Vagina (tissue), 2 donors: ENCODE results near the gene OSBPL1A.

Source experiments
- POLR2A ChIP-seq, 2 donors: fragments of 450-650 bp; IDR thresholded peaks; one replicate each; pipeline ENCODE4 v1.6.1; 2017; ENCODE audit warnings: antibody characterized with exemption in 2 of 2, mild to moderate bottlenecking in 2 of 2, moderate library complexity in 2 of 2
- POLR2AphosphoS5 ChIP-seq, 2 donors: sonication (generic); formaldehyde crosslinking; IDR thresholded peaks; one replicate each; pipeline ENCODE4 v1.9.0; 2017; ENCODE audit warnings: antibody characterized with exemption in 2 of 2, mild to moderate bottlenecking in 2 of 2, low read depth in 1 of 2; ENCODE audit not compliant: insufficient read depth in 1 of 2
- TF ChIP-seq, protein P1 (sequence below), 3 experiments: fragments of 450-650 bp in 2 of 3; fragments of 200-600 bp in 1 of 3; sonication (generic) in 1 of 3; IDR thresholded peaks; one replicate each; pipeline ENCODE4 v1.5.1; 2017 to 2019; ENCODE audit warnings: antibody characterized with exemption in 3 of 3, mild to moderate bottlenecking in 2 of 3, moderate library complexity in 2 of 3

DNA sequence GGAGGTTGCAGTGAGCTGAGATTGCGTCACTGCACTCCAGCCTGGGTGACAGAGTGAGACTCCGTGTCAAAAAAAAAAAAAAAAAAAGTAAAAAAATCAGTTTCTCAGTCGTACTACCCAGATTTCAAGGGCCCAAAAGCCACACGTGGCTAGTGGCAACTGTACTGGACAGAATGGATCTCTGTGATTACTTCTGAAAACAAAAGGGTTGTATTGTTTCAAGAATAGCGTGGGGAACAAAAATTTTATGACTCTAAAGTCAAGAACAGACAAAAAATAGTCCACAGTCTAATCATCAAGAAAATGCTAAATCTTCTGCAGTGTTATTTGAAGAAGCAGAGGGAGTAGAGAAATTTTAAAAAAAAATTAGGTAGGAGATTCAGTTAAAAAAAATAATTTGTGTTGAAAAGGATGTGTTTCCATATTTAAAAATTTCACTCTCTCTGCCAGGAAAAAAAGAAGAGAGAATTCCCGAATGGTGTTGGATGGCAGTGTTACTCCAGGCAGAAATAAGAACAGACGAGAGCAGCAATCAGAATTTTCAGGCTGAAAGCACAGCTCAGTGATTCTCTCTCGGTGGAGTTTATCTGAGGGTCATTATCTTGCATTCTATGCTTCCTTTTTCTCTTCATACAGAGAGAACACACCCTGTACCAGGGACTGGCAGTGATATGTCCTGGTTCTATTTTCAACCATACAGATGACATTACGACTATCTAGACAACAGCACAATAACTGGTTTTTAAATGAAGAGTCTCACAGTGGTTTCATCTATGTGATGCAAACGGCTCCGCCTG is 196.9 kb downstream of the OSBPL1A start:
- TF ChIP-seq, protein P1, sequence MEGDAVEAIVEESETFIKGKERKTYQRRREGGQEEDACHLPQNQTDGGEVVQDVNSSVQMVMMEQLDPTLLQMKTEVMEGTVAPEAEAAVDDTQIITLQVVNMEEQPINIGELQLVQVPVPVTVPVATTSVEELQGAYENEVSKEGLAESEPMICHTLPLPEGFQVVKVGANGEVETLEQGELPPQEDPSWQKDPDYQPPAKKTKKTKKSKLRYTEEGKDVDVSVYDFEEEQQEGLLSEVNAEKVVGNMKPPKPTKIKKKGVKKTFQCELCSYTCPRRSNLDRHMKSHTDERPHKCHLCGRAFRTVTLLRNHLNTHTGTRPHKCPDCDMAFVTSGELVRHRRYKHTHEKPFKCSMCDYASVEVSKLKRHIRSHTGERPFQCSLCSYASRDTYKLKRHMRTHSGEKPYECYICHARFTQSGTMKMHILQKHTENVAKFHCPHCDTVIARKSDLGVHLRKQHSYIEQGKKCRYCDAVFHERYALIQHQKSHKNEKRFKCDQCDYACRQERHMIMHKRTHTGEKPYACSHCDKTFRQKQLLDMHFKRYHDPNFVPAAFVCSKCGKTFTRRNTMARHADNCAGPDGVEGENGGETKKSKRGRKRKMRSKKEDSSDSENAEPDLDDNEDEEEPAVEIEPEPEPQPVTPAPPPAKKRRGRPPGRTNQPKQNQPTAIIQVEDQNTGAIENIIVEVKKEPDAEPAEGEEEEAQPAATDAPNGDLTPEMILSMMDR (IDR thresholded peaks at IDR 0.05) = no peak
- TF ChIP-seq POLR2AphosphoS5 (IDR thresholded peaks at IDR 0.05; ENCODE audit: insufficient read depth in 1 of 2, low read depth in 1 of 2) (no peak), POLR2A (IDR thresholded peaks at IDR 0.05) (no peak)
